Osteoblast (primary cell): ENCODE results near the gene PTPN14. TPM values are rescaled to one million over a fixed set of nuclear protein-coding genes. Genes with fewer than 3 reads are reported as not detected.
A peak's percentile ranks its signal among the peaks of the same experiment; 100 is the strongest.

Experiments used
- DNase-seq: peaks from one replicate; pipeline ENCODE4 v3.0.0; 2011; ENCODE audit warnings: low spot score, mixed read lengths; ENCODE audit not compliant: insufficient read length; ENCODE audit errors: missing footprints
- H2AFZ ChIP-seq: 2 replicates; pipeline ENCODE4 v1.6.0; 2011; ENCODE audit warnings: mild to moderate bottlenecking, low read length
- H3K27ac ChIP-seq: 2 replicates; pipeline ENCODE4 v1.5.1; 2011; ENCODE audit warnings: mild to moderate bottlenecking, low read depth, low read length, moderate library complexity
- H3K27me3 ChIP-seq: 2 replicates; pipeline ENCODE4 v1.6.0; 2012; ENCODE audit warnings: mild to moderate bottlenecking, control low read depth, inconsistent platforms, low read length, moderate library complexity; ENCODE audit not compliant: insufficient read depth
- H3K36me3 ChIP-seq: 2 replicates; pipeline ENCODE4 v1.5.1; 2011; ENCODE audit warnings: mild to moderate bottlenecking, low read length, control low read depth, moderate library complexity; ENCODE audit not compliant: insufficient read depth
- H3K4me1 ChIP-seq: 2 replicates; pipeline ENCODE4 v1.5.1; 2011; ENCODE audit warnings: mild to moderate bottlenecking, low read length, control low read depth, moderate library complexity; ENCODE audit not compliant: insufficient read depth
- H3K4me2 ChIP-seq: 2 replicates; pipeline ENCODE4 v1.6.0; 2011; ENCODE audit warnings: mild to moderate bottlenecking, low read length; ENCODE audit not compliant: insufficient read depth
- H3K4me3 ChIP-seq: fragments of 200-600 bp; sonication (generic); 3 replicates; pipeline ENCODE4 v1.5.1; 2012; ENCODE audit warnings: mild to moderate bottlenecking, low read length, inconsistent platforms; ENCODE audit not compliant: insufficient read depth
- H3K79me2 ChIP-seq: 2 replicates; pipeline ENCODE4 v1.6.0; 2012; ENCODE audit warnings: mild to moderate bottlenecking, low read length, control low read depth, inconsistent platforms; ENCODE audit not compliant: insufficient read depth
- H3K9me3 ChIP-seq: 2 replicates; pipeline ENCODE4 v1.5.1; 2011; ENCODE audit warnings: low read depth, low read length, control low read depth
- H4K20me1 ChIP-seq: 2 replicates; pipeline ENCODE4 v1.6.0; 2012; ENCODE audit warnings: mild to moderate bottlenecking, low read length, control low read depth; ENCODE audit not compliant: insufficient read depth
- total RNA-seq: library from RNA; depleted of rRNA; stranded (reverse); fragments of >200 nt; gene quantifications from 2 replicates; pipeline ENCODE4 v1.2.3, GENCODE V29; 2012
- TF ChIP-seq, protein P1 (sequence below): IDR thresholded peaks from 2 replicates; pipeline ENCODE4 v1.5.1; 2011; ENCODE audit warnings: mild to moderate bottlenecking, low read depth, low read length, moderate library complexity; ENCODE audit errors: extremely low read depth

The PTPN14 gene
- total RNA-seq, 1 donor, result 131 TPM

- H3K27me3 ChIP-seq, result no peaks in the 10 kb centered on the region
- peaks cover 21% of the 10 kb centered on the region for H3K4me1 ChIP-seq
- TF ChIP-seq, protein P1, sequence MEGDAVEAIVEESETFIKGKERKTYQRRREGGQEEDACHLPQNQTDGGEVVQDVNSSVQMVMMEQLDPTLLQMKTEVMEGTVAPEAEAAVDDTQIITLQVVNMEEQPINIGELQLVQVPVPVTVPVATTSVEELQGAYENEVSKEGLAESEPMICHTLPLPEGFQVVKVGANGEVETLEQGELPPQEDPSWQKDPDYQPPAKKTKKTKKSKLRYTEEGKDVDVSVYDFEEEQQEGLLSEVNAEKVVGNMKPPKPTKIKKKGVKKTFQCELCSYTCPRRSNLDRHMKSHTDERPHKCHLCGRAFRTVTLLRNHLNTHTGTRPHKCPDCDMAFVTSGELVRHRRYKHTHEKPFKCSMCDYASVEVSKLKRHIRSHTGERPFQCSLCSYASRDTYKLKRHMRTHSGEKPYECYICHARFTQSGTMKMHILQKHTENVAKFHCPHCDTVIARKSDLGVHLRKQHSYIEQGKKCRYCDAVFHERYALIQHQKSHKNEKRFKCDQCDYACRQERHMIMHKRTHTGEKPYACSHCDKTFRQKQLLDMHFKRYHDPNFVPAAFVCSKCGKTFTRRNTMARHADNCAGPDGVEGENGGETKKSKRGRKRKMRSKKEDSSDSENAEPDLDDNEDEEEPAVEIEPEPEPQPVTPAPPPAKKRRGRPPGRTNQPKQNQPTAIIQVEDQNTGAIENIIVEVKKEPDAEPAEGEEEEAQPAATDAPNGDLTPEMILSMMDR, result no peak
- H4K20me1 ChIP-seq, result peaks cover 8% of the 10 kb centered on the region
- H3K79me2 ChIP-seq, result peaks cover 10% of the 10 kb centered on the region
- DNase-seq, result no peak
- H3K9me3 ChIP-seq, result no peaks in the 10 kb centered on the region
- H3K27ac ChIP-seq, result no peak overlapping the region
- no peak overlapping the region for H2AFZ ChIP-seq
- no peak overlapping the region for H3K4me3 ChIP-seq
- H3K4me2 ChIP-seq, result no peak overlapping the region
- peaks cover 80% of the 10 kb centered on the region for H3K36me3 ChIP-seq
Observed at GRCh38 chr1:214349781-214350180, 201.6 kb downstream of the PTPN14 start.

GRCh38 chr1:214349008-214349407 is 202.4 kb downstream of the PTPN14 start:
- TF ChIP-seq, protein P1, result no peak
- Histone ChIP-seq H3K4me1 (peaks cover 21% of the 10 kb centered on the region), H3K4me2 (no peak overlapping the region), H3K9me3 (no peaks in the 10 kb centered on the region), H3K36me3 (peaks cover 79% of the 10 kb centered on the region), H2AFZ (no peak overlapping the region), H3K79me2 (peaks cover 7% of the 10 kb centered on the region), H3K27ac (no peak overlapping the region), H4K20me1 (peaks cover 8% of the 10 kb centered on the region), H3K27me3 (no peaks in the 10 kb centered on the region), H3K4me3 (no peak overlapping the region)
- no peak for DNase-seq

GRCh38 chr1:214344897-214345296 is 206.5 kb downstream of the PTPN14 start:
- Histone ChIP-seq H3K27me3 (no peaks in the 10 kb centered on the region), H3K4me3 (no peak overlapping the region), H3K4me2 (no peak overlapping the region), H3K4me1 (peaks cover 3% of the 10 kb centered on the region), H3K79me2 (peaks cover 3% of the 10 kb centered on the region), H3K9me3 (no peaks in the 10 kb centered on the region), H3K27ac (no peak overlapping the region), H3K36me3 (peaks cover 65% of the 10 kb centered on the region), H4K20me1 (no peaks in the 10 kb centered on the region), H2AFZ (no peak overlapping the region)
- DNase-seq, result no peak
- TF ChIP-seq, protein P1, result no peak

DNA sequence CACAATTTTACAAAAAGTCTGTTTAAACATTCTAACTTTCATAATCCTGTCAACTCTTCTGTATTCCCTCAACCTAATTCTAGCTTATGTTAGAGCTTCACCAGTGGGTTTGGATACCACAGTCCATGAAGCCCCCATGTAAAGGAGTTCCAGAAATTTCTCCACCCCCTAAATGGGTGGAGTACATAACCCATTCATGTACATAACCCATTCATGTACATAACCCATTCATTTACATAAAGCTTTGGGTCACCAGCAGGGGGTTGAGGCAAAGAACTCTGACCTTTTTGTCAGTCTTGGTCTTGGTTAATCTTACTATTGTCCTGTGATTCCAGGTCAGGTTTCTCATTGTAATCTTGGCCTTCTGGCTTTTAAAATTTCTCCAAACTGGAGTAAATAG is 208.9 kb downstream of the PTPN14 start:
- Histone ChIP-seq H2AFZ (no peak overlapping the region), H3K4me3 (no peak overlapping the region), H3K4me1 (peaks cover 6% of the 10 kb centered on the region), H4K20me1 (no peaks in the 10 kb centered on the region), H3K4me2 (no peak overlapping the region), H3K79me2 (no peaks in the 10 kb centered on the region), H3K9me3 (no peaks in the 10 kb centered on the region), H3K27ac (no peak overlapping the region), H3K36me3 (peaks cover 50% of the 10 kb centered on the region), H3K27me3 (no peaks in the 10 kb centered on the region)
- TF ChIP-seq, protein P1, result peak; percentile 7
- DNase-seq, result no peak
